ENCODE results near the gene TBPL1. TPM values are rescaled to one million over a fixed set of nuclear protein-coding genes. Genes with fewer than 3 reads are reported as not detected.
A peak's percentile ranks its signal among the peaks of the same experiment; 100 is the strongest.

TBPL1 gene
- total and polyA plus RNA-seq, 4 donors: 5.4 to 34.6 (median 11.5) TPM

- peak overlapping the region; percentile 87 to 92 for H3K27ac ChIP-seq (ENCODE audit: low read depth in 1 of 2, low read length in 2 of 2)
- H3K9ac ChIP-seq (ENCODE audit: low read depth in 1 of 2, low read length in 2 of 2): peak overlapping the region; percentile 86 to 88
- H3K27me3 ChIP-seq (ENCODE audit: control insufficient read depth in 4 of 4, insufficient read depth in 4 of 4, low read length in 3 of 4): no peaks in the 10 kb centered on the region
- DNase-seq (ENCODE audit: low spot score): no peak
- H3K4me1 ChIP-seq (ENCODE audit: control insufficient read depth in 4 of 4, insufficient read depth in 4 of 4, low read length in 3 of 4): peaks cover 5 to 49% (median 30%) of the 10 kb centered on the region in 4 donors
- no peaks in the 10 kb centered on the region for H3K9me3 ChIP-seq (ENCODE audit: control insufficient read depth in 4 of 4, low read length in 3 of 4)
- 9% methylated on average over 23 of the region's 23 CpGs for WGBS
- H3K4me3 ChIP-seq (ENCODE audit: low read depth in 1 of 3, low read length in 3 of 3): peak overlapping the region; percentile 99
- TF ChIP-seq REST (IDR thresholded peaks at IDR 0.05): no peak
- TF ChIP-seq CTCF (IDR thresholded peaks at IDR 0.05; ENCODE audit: low read depth, low read length, missing input control): no peak
- no peak for TF ChIP-seq SP1 (IDR thresholded peaks at IDR 0.05)
- no peak for TF ChIP-seq HNF4A (conservative IDR thresholded peaks at IDR 0.05)
- TF ChIP-seq HNF4G (IDR thresholded peaks at IDR 0.05): no peak
- no peak for TF ChIP-seq ATF3 (IDR thresholded peaks at IDR 0.05)
- no peak for TF ChIP-seq ZBTB33 (IDR thresholded peaks at IDR 0.05)
- no peak for TF ChIP-seq NR2F2 (IDR thresholded peaks at IDR 0.05)
- TF ChIP-seq FOXA2 (IDR thresholded peaks at IDR 0.05): no peak
- TF ChIP-seq GABPA (IDR thresholded peaks at IDR 0.05 in 1 of 2, conservative IDR thresholded peaks at IDR 0.05 in 1 of 2): no peak
- no peak for TF ChIP-seq TAF1 (conservative IDR thresholded peaks at IDR 0.05)
- TF ChIP-seq JUND (IDR thresholded peaks at IDR 0.05): no peak
- no peaks in the 10 kb centered on the region for H3K36me3 ChIP-seq (ENCODE audit: control insufficient read depth in 4 of 4, insufficient read depth in 3 of 4, low read depth in 1 of 4, low read length in 3 of 4)
Measured at GRCh38 chr6:133953634-133954415, 801 bp downstream of the TBPL1 start.

Measured in liver (tissue), 9 donors.